Measurements from ENCODE around the gene TFB2M.

Gene TFB2M

DNA sequence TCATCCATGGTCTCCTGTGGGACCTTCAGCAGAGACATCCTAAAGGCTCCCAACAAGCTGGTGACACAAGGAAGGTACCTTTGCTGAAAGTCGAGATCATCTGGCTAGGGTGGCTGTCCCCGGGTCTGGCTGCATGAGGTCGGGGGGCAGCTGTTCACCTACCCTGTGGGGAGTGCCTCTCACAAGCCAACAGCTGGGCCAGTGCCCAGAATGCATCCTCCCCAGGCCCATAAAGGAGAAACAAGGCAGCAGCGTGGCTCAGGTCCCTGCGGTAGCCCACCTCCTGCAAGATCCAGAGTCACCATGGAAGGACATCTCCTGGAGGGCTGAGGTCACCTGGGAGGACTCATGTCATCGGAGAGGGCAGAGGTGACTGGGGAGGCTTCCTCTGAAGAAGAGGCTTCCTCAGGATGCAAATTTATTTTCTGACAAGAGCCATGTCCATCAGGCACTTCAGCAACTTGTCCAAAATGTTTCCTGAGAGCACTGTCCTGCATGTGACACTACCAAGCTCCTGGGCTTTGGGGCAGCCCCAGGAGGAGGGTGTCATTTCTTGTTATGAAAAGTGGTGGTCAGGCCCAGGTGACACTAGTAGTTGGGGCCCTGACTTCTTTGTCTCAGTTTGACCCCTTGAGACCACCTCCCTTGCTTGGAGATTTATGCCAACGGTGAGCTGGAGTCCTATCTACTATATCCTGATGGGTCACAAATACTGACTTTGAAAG is 52.3 kb downstream of the TFB2M start:
- DNase-seq (ENCODE audit: low read depth) = no peak

DNA sequence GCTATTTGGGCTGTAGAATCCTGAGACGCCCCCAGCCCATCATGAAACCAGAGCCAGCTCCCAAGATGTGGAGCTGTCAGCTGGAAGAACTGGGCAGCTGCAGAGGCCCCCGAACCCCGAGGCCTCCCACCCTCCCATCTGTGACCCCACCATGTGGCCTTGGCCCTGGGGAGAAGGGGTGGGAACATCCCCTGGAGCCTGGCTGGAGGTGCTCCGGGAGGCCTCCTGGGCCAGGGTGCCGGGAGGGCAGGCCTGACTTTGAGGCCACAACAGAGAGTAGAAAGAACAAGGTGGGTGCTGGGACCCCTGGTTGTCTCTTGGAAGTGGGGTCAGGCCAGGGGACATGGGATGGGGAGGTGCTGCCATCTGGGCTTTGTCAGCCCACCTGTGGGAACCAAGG is 53.0 kb downstream of the TFB2M start:
- no peak for DNase-seq (ENCODE audit: low read depth)

DNA sequence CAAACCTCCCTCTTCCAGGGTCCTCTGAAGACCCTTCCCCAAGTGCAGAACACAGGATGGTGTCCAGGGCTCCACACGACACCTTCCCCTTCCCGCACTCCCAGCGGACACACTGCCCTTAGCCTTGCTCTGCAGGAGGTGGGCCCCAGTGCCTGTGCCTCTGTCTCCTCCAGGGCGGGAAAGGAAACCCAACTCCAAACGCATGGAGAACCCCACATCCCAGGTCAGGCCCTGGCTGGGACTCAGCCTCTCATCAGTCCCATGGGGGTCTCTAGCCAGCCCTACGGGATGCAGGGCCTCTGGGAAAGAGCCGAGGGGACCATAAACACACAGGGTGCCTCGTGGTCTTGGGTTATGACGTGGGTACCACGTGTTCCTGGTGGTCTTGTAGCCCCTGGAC is 53.4 kb downstream of the TFB2M start:
- DNase-seq (ENCODE audit: low read depth) = no peak

DNA sequence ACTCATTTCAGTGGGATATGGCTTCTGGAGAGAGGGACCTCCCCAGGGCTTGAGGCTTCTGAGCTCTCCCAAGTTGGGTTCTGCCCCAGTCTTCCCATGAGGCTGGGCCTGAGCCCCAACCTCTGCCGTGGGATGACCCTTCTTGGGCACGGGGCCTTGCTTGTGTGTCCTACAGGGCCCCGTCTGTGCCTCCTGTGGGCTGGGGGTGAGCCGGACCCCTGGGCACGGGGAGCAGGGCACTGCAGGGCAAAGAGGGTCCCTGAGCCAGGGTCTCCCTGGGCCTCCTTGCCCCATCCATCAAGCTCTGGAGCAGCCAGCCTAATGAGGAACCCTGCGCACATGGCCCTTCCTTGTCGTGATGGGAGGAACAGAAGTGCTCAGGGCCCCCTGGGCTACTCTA is 53.8 kb downstream of the TFB2M start:
- DNase-seq (ENCODE audit: low read depth) = no peak

- DNase-seq (ENCODE audit: low read depth) = no peak
Measured at GRCh38 chr1:246511203-246511602, 54.9 kb downstream of the TFB2M start.

- no peak for DNase-seq (ENCODE audit: low read depth)
Measured at GRCh38 chr1:246510147-246511030, 55.7 kb downstream of the TFB2M start.

GRCh38 chr1:246508897-246509688 is 57.0 kb downstream of the TFB2M start:
- DNase-seq (ENCODE audit: low read depth) = no peak

DNA sequence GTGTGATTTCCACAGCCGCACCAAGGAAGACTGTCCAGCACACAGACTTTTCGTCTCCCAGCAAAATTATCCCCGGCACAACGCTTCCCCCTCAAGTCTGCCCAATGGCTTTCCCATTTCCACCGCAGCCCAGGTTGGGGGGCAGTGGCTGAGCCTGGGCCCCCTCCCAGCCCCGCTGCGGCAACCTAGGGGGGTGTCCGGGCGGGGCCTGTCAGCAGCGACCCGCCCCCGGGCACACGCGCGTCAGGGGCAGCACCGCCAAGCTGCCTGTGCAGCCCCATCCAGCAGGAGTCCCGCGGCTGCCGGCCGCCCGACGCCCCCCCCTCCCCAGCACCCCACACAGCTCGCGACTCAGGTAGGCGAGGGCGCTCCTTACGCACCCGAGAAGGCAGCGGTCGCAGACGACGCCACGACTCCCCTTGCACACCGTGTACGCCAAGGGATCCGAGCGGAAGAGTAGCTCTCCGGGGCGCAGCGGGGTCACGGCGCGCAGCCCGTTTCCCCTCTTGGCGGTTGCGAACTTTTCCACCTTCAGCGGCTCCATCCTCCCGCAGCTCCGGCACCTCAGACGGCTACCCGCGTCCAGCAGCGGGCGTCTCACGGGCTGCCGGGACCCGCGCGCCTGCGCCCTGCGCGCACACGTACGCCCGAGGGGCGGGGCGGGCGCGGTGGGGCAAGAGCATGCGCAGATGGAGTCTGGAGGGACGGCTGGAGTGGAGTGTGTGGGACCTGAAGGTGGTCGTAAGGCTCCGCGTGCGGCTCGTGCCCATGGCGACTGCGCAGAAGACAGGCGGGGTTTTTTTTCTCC is 59.2 kb downstream of the TFB2M start, which contains the start of gene SMYD3:
Gene SMYD3, minus strand, starts transcription at position 606 of the 808 bp plus-strand sequence.
- peak; percentile 81 for DNase-seq (ENCODE audit: low read depth)

- no peak for DNase-seq (ENCODE audit: low read depth)
Measured at GRCh38 chr1:246506367-246506673, 59.7 kb downstream of the TFB2M start.

DNA sequence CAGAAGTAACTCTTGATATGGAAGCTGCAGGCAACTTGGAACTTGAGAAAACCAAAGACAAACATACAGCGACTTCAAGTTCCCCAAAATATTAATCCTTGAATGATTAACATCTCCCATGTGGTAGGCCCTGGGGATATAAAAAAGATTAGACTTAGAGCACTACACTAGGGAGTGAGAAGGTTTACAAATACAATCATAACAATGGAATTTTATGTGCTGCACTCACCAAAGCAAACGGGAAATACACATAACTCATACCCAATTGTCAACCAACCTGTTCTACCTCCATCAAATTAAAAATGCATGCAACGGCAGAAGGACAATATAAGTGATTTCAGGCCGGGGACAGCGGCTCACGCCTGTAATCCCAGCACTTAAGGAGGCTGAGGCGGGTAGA is 62.7 kb downstream of the TFB2M start:
- peak; percentile 83 for DNase-seq (ENCODE audit: low read depth)

DNA sequence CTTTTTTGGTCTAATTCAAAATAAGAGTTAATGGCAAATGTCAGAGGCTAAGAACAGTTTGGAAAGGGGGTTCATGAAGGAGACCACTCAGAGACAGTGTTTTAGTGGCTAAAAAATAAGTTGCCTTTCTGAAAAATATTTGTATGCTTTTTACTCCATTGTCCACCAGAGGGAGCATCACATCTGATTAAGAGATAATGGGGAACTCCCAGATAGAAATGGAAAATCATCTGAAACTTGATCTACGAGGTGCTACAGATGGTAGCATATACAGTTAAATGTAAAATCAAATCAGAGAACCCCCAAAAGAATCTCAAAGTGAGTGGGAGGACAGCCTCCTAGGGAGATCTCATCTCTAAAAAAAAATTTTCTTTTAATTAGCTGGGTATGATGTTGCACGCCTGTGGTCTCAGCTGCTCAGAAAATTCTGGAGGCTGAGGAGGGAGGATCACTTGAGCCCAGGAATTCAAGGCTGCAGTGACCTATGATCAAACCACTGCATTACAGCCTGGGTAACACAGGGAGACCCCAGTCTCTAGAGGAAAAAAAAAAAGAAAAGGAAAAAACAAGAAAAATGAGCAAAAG is 68.6 kb downstream of the TFB2M start:
- DNase-seq (ENCODE audit: low read depth) = peak; percentile 85

- peak; percentile 78 for DNase-seq (ENCODE audit: low read depth)
Measured at GRCh38 chr1:246492611-246493245, 73.3 kb downstream of the TFB2M start.

GRCh38 chr1:246491551-246492053 is 74.5 kb downstream of the TFB2M start:
- no peak for DNase-seq (ENCODE audit: low read depth)

Data from ELR (cell line).